Sigmoid colon (tissue), 4 donors: Measurements from ENCODE around the gene TBC1D22A.

ENCODE experiments used
- CTCF ChIP-seq, 4 experiments: fragments of 450-650 bp in 3 of 4; fragments of 200-600 bp in 1 of 4; IDR thresholded peaks; one replicate each; pipeline ENCODE4 v1.5.1; 2016 to 2019; ENCODE audit warnings: antibody characterized with exemption in 4 of 4, mild to moderate bottlenecking in 3 of 4, moderate library complexity in 2 of 4
- EP300 ChIP-seq, 4 donors: sonication (generic); formaldehyde crosslinking; IDR thresholded peaks; one replicate each; pipeline ENCODE4 v1.6.1; 2017; ENCODE audit warnings: antibody characterized with exemption in 4 of 4
- POLR2AphosphoS5 ChIP-seq, 4 donors: sonication (generic); formaldehyde crosslinking; IDR thresholded peaks; one replicate each; pipeline ENCODE4 v1.6.1; 2017; ENCODE audit warnings: antibody characterized with exemption in 4 of 4

GRCh38 chr22:47145883-47146282, 383.4 kb downstream of the TBC1D22A start:
- no peak for TF ChIP-seq CTCF (IDR thresholded peaks at IDR 0.05)
- no peak for TF ChIP-seq EP300 (IDR thresholded peaks at IDR 0.05)
- no peak for TF ChIP-seq POLR2AphosphoS5 (IDR thresholded peaks at IDR 0.05)
